ENCODE data around the gene TBC1D8.
A peak's percentile ranks its signal among the peaks of the same experiment; 100 is the strongest.
"Not testable (repeated sequence)": the region's sequence is repeated elsewhere in the genome, so short reads cannot be mapped to it uniquely, and the experiment has no call there.

TBC1D8 gene

DNA sequence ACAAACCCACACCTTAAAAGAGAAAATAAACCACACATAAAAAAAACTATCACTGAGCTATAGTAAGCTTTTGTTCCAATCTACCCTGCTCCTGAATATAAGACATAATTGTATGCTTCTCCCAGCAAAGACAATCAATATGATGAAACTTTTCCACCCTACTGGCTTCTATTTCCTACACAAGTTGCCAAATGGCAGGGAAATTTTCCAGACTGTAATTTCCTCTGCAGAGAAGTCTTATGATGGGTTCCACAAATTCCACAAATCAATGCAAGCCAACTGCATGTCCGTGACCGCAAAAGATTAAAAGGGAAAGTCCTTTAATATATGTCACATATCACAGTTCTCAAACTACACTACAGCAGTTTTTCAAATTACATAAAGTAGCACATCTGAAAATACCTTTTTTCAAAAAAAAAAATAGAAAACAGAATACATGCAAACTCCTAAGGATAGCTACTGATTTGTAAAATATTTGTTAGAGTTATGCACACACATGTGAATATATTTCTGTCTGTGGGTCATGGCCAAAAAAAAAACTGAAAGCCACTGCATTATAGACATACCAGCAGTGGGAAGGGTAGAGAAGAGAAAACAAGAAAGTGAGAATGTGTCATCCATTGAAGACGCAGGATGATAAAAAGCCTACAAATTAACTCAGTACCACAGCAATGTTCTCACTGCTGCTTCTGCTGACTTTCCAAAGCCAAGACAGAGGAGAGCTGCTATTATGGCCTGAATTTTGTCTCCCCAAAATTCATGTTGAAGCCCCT lies 87.6 kb downstream of the TBC1D8 start:
- TF ChIP-seq, protein P1, sequence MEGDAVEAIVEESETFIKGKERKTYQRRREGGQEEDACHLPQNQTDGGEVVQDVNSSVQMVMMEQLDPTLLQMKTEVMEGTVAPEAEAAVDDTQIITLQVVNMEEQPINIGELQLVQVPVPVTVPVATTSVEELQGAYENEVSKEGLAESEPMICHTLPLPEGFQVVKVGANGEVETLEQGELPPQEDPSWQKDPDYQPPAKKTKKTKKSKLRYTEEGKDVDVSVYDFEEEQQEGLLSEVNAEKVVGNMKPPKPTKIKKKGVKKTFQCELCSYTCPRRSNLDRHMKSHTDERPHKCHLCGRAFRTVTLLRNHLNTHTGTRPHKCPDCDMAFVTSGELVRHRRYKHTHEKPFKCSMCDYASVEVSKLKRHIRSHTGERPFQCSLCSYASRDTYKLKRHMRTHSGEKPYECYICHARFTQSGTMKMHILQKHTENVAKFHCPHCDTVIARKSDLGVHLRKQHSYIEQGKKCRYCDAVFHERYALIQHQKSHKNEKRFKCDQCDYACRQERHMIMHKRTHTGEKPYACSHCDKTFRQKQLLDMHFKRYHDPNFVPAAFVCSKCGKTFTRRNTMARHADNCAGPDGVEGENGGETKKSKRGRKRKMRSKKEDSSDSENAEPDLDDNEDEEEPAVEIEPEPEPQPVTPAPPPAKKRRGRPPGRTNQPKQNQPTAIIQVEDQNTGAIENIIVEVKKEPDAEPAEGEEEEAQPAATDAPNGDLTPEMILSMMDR (conservative IDR thresholded peaks at IDR 0.05; ENCODE audit: control insufficient read depth, insufficient read depth, low read depth, low read length) = no peak
- H3K4me3 ChIP-seq (ENCODE audit: control insufficient read depth, low read depth, low read length) = no peak overlapping the region
- peak; percentile 76 for DNase-seq (ENCODE audit: low read depth)

DNA sequence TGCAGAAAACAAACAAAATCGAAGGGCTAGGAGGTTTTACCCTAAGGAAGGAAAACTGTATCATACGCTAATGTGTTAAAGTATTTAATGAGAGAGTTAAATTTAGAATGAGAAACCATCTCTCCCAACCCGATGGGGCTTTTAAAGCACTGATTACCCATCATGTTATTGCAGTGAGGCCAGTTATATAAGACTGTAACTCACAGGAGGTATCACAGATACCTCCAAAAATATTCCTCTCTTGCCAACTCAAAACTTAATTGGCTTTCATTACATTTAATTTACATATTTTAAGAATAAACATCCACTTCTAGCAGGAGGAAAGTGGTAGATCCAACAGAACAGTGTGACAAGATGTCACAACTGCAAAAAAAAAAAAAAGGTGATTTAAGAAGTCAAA lies 92.8 kb downstream of the TBC1D8 start:
- DNase-seq (ENCODE audit: low read depth) = no peak
- H3K4me3 ChIP-seq (ENCODE audit: control insufficient read depth, low read depth, low read length) = no peak overlapping the region
- TF ChIP-seq, protein P1 (conservative IDR thresholded peaks at IDR 0.05; ENCODE audit: control insufficient read depth, insufficient read depth, low read depth, low read length) = no peak

DNA sequence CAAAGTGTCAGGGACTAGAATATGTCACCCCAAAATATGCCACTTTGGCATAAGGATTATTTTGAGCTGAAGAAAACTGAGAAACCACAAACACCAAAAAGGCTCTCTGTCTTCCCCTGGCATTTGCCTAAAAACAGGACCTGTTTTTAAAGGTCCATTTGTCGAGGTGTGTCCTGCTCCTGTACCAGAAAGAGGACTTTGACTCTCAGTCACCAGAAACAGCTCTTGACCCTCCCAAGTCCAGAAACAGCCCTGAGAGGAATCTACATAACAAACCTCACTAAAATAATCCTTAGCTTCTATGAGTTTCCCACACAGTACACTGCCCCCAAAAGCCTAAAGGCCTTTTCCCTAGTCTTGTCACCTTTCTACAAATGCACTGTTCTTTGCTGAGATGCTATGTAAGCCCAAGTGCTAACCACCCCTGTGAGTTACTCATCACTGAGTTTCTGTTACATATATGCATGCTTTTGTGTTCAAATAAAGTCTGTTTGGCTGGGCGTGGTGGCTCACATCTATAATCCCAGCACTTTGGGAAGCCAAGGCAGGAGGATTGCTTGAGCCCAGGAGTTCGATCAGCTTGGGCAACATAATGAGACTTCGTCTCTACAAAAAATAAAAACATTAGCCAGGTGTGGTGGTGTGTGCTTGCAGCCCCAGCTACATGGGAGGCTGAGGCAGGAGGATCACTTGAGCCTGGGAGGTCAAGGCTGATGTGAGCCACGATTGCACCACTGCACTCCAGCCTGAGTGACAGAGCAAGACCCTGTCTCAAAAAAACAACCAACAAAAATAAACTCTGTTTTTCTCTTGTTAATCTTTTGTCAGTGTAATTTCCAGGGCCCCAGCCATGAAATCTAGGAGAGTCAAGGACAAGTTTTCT lies 93.9 kb downstream of the TBC1D8 start:
- DNase-seq (ENCODE audit: low read depth) = no peak
- TF ChIP-seq, protein P1 (conservative IDR thresholded peaks at IDR 0.05; ENCODE audit: control insufficient read depth, insufficient read depth, low read depth, low read length) = no peak
- no peak overlapping the region for H3K4me3 ChIP-seq (ENCODE audit: control insufficient read depth, low read depth, low read length)

DNA sequence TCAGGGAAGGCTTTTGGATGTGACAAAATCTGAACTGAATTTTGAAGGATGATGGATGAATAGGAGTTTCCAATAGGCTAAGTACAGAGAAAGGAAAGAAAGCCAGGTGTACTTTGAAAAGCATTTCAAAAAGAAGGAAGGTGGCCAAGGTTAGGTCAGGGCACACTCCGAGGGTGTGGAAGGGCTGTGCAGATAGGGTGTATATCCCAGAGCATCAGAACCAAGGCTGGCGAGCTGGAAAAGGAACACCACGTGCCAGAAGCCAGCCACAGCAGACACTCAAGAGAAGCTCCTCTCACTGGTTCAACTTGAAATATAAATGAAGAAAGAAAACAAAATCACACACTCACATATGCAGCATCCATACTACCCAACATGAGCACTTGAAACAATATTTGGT lies 98.1 kb downstream of the TBC1D8 start:
- DNase-seq (ENCODE audit: low read depth) = no peak
- TF ChIP-seq, protein P1 (conservative IDR thresholded peaks at IDR 0.05; ENCODE audit: control insufficient read depth, insufficient read depth, low read depth, low read length) = no peak
- H3K4me3 ChIP-seq (ENCODE audit: control insufficient read depth, low read depth, low read length) = no peak overlapping the region

DNA sequence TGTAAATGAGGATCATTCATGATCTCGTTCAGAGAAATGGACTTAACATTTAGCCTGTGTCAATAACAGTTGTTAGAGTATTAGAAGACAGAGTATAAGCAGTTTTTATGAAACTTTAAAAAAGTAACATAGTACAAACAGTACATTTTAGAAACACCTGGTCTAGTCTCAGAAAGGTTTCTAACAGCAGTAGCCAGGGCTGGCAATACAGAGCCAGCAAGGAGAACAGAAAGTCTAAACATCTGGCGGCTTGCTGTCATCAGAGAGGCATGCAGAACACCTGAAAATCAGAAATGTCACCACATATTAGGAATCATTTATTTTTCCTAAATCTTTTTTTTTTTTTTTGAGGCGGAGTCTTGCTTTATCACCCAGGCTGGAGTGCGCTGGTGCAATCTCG lies 99.0 kb downstream of the TBC1D8 start:
- TF ChIP-seq, protein P1 (conservative IDR thresholded peaks at IDR 0.05; ENCODE audit: control insufficient read depth, insufficient read depth, low read depth, low read length) = no peak
- DNase-seq (ENCODE audit: low read depth) = no peak
- H3K4me3 ChIP-seq (ENCODE audit: control insufficient read depth, low read depth, low read length) = no peak overlapping the region

DNA sequence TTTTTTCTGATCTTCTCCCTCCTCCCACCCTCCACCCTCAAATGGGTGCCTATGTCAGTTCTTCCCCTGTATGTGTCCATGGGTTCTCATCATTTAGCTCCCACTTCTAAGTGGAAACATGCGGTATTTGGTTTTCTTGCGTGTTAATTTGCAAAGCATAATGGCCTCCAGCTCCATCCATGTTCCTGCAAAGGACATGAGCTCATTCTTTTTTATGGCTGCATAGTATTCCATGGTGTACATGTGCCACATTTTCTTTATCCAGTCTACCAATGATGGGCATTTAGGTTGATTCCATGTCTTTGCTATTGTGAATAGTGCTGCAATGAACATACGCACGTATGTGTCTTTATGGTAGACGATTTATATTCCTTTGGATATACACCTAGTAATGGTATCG lies 100.3 kb downstream of the TBC1D8 start:
- DNase-seq (ENCODE audit: low read depth); H3K4me3 ChIP-seq (ENCODE audit: control insufficient read depth, low read depth, low read length): not testable (repeated sequence)

DNA sequence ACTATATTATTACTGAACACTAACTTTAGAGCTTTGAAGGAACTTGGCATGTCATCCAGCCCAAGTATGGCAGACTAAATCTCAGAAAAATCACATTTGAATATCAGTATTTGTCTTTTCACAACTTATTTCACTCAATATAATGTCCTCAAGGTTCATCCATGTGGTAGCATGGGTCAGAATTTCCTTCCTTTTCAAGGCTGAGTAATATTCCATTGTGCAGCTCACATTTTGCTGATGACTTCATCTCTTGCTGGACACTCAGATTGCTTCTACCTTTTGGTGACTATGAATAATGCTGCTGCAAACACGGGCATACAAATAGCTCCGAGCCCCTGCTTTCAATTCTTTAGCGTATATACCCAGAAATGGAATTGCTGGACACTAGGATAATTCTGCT lies 102.4 kb downstream of the TBC1D8 start:
- H3K4me3 ChIP-seq (ENCODE audit: control insufficient read depth, low read depth, low read length) = no peak overlapping the region
- TF ChIP-seq, protein P1 (conservative IDR thresholded peaks at IDR 0.05; ENCODE audit: control insufficient read depth, insufficient read depth, low read depth, low read length) = no peak
- DNase-seq (ENCODE audit: low read depth) = no peak
